GM23338 (cell line): Measurements from ENCODE around the gene SERPINB6. TPM values are rescaled to one million over a fixed set of nuclear protein-coding genes. Genes with fewer than 3 reads are reported as not detected.

Experiments
- ATAC-seq: fragments of 200-7000 bp; cut with Tn5 transposase; 3 replicates; pipeline ENCODE4 v1.9.1; 2020
- DNase-seq: peaks from one replicate; pipeline ENCODE4 v3.0.0-alpha.2; 2015; ENCODE audit warnings: low spot score
- H2AFZ ChIP-seq: fragments of 200-600 bp; sonication (generic); 2 replicates; pipeline ENCODE4 v1.8.0; 2016; ENCODE audit warnings: antibody characterized with exemption, mild to moderate bottlenecking, moderate library complexity
- H3F3A ChIP-seq: fragments of 200-600 bp; sonication (generic); replicated peaks from 2 replicates; pipeline ENCODE4 v1.8.0; 2017; ENCODE audit warnings: antibody characterized with exemption, mixed run types, low read depth
- H3K27ac ChIP-seq: fragments of 200-600 bp; sonication (generic); 2 replicates; pipeline ENCODE4 v1.6.1; 2016; ENCODE audit warnings: low read depth
- H3K27me3 ChIP-seq: fragments of 200-600 bp; sonication (generic); 2 replicates; pipeline ENCODE4 v1.8.0; 2016; ENCODE audit warnings: mild to moderate bottlenecking, mixed run types, moderate library complexity; ENCODE audit not compliant: insufficient read depth
- H3K36me3 ChIP-seq: fragments of 200-600 bp; sonication (generic); 2 replicates; pipeline ENCODE4 v1.8.0; 2016; ENCODE audit warnings: mild to moderate bottlenecking; ENCODE audit not compliant: insufficient read depth
- H3K4me1 ChIP-seq: fragments of 200-600 bp; sonication (generic); 2 replicates; pipeline ENCODE4 v1.8.0; 2016; ENCODE audit warnings: mild to moderate bottlenecking, moderate library complexity; ENCODE audit not compliant: insufficient read depth
- H3K4me2 ChIP-seq: fragments of 200-600 bp; sonication (generic); 2 replicates; pipeline ENCODE4 v1.7.1; 2017; ENCODE audit warnings: mixed run types
- H3K4me3 ChIP-seq: fragments of 200-600 bp; sonication (generic); 2 replicates; pipeline ENCODE4 v1.6.1; 2016; ENCODE audit warnings: mixed run types
- H3K79me2 ChIP-seq: fragments of 200-600 bp; sonication (generic); replicated peaks from 2 replicates; pipeline ENCODE4 v1.8.0; 2017; ENCODE audit warnings: mild to moderate bottlenecking; ENCODE audit not compliant: insufficient read depth
- H3K9me2 ChIP-seq: fragments of 200-600 bp; sonication (generic); 2 replicates; pipeline ENCODE4 v1.8.0; 2017; ENCODE audit not compliant: insufficient read depth
- H4K20me1 ChIP-seq: fragments of 200-600 bp; sonication (generic); replicated peaks from 2 replicates; pipeline ENCODE4 v1.8.0; 2017; ENCODE audit warnings: mild to moderate bottlenecking; ENCODE audit not compliant: insufficient read depth
- H3K27ac Mint-ChIP-seq: 2 replicates; pipeline ENCODE4 v1.8.0; 2020; ENCODE audit warnings: inconsistent platforms, mild to moderate bottlenecking, moderate library complexity, mixed read lengths
- H3K27me3 Mint-ChIP-seq: 3 replicates; pipeline ENCODE4 v1.8.0; 2022; ENCODE audit warnings: low read depth, mild to moderate bottlenecking, moderate library complexity, mixed read lengths, inconsistent platforms; ENCODE audit not compliant: insufficient read depth, poor library complexity
- H3K36me3 Mint-ChIP-seq: 3 replicates; pipeline ENCODE4 v1.8.0; 2021; ENCODE audit warnings: low read depth, mild to moderate bottlenecking, inconsistent platforms, moderate library complexity, mixed read lengths
- H3K4me1 Mint-ChIP-seq: 3 replicates; pipeline ENCODE4 v1.8.0; 2020; ENCODE audit warnings: mild to moderate bottlenecking, inconsistent platforms, mixed read lengths
- H3K4me3 Mint-ChIP-seq: 3 replicates; pipeline ENCODE4 v1.8.0; 2021; ENCODE audit warnings: moderate library complexity, mild to moderate bottlenecking, inconsistent platforms, mixed read lengths
- H3K9me3 Mint-ChIP-seq: 3 replicates; pipeline ENCODE4 v1.8.0; 2020; ENCODE audit warnings: moderate library complexity, mild to moderate bottlenecking, inconsistent platforms, mixed read lengths
- CTCF ChIP-seq, 2 experiments: fragments of 200-600 bp in 1 of 2; sonication (generic) in 1 of 2; conservative IDR thresholded peaks; 2 replicates each; pipeline versions ENCODE4 v1.5.1 to v1.6.1; 2016 to 2017; ENCODE audit warnings: antibody characterized with exemption in 2 of 2, low read depth in 2 of 2, mild to moderate bottlenecking in 2 of 2, moderate library complexity in 1 of 2
- JUNB ChIP-seq: IDR thresholded peaks from one replicate; pipeline ENCODE4 v1.6.1; 2016; ENCODE audit warnings: antibody characterized with exemption; ENCODE audit not compliant: unreplicated experiment
- NANOG ChIP-seq: IDR thresholded peaks from 2 replicates; pipeline ENCODE4 v1.6.1; 2016; ENCODE audit warnings: antibody characterized with exemption, borderline replicate concordance
- POLR2AphosphoS5 ChIP-seq: IDR thresholded peaks from 2 replicates; pipeline ENCODE4 v1.6.1; 2016; ENCODE audit warnings: antibody characterized with exemption, low read depth
- REST ChIP-seq: IDR thresholded peaks from one replicate; pipeline ENCODE4 v1.6.1; 2018; ENCODE audit warnings: antibody characterized with exemption; ENCODE audit not compliant: unreplicated experiment
- ZNF331 ChIP-seq: fragments of 250-450 bp; sonication (Bioruptor Pico); IDR thresholded peaks from 2 replicates; pipeline ENCODE4 v1.5.0; 2020; ENCODE audit warnings: low read depth, mild to moderate bottlenecking, moderate library complexity
- polyA plus RNA-seq: library from polyadenylated mRNA; unstranded; fragments of >200 nt; fragmentation: Nextera tagmentation; extraction: Ambion mirVana; gene quantifications from 2 replicates; pipeline ENCODE4 v1.2.1, GENCODE V29; 2016
- total RNA-seq: library from RNA; depleted of rRNA; stranded (reverse); fragments of >200 nt; shearing (Covaris generic); gene quantifications from 2 replicates; pipeline ENCODE4 v1.2.3, GENCODE V29; 2014

The SERPINB6 gene
- total and polyA plus RNA-seq, 2 experiments from 2014 or later, result 25.9 to 38.5 TPM

DNA sequence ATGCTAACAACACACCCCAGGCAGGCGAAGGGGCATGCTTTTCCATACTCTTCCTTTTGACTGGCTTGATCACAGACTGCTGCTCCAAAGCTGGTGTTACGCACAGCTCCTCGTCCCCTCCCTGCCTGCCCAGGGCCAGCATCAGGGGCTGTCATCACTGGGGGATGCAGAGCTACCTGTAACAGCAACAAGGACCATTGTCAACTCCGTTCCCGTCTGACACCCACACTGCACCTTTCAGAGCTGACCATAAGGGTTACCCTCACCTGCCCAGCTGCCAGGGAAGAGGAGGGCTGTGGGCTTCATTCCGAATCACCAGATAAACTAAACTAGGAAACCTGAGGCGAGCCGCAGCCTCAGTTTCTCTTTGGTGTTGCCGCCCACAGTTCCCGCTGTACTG, 43.8 kb upstream of the SERPINB6 start:
- Mint-ChIP-seq H3K27ac (no peak overlapping the region), H3K36me3 (peaks cover 95% of the 10 kb centered on the region)
- ATAC-seq, result no peak

More for the DNA sequence above, 43.8 kb upstream of the SERPINB6 start:
- no peak for TF ChIP-seq JUNB
- no peak for TF ChIP-seq CTCF (conservative IDR thresholded peaks at IDR 0.05; ENCODE audit: low read depth in 2 of 2)
- TF ChIP-seq NANOG, result no peak
- TF ChIP-seq ZNF331 (CRISPR knock-in tag), result no peak
- no peak for TF ChIP-seq REST
- TF ChIP-seq POLR2AphosphoS5, result 0 out of 2 replicates have a peak, but pooled peaks have one; percentile 11
- no peak for DNase-seq
- H3K4me2 ChIP-seq, result no peak overlapping the region
- peaks cover 14% of the 10 kb centered on the region; the same call in 1 of the 2 replicates for H3F3A ChIP-seq
- no peak overlapping the region for H3K4me3 ChIP-seq
- no peak overlapping the region for H3K4me3 Mint-ChIP-seq
- H3K9me2 ChIP-seq, result no peaks in the 10 kb centered on the region
- peaks cover 10% of the 10 kb centered on the region for H3K27me3 Mint-ChIP-seq
- H3K79me2 ChIP-seq, result no peaks in the 10 kb centered on the region
- H3K27ac ChIP-seq, result no peak overlapping the region
- H3K36me3 ChIP-seq, result peaks cover 60% of the 10 kb centered on the region
- 0 out of 2 replicates have a peak, but pooled peaks cover 4% of the 10 kb centered on the region for H4K20me1 ChIP-seq
- H2AFZ ChIP-seq, result no peak overlapping the region
- H3K4me1 ChIP-seq, result peaks cover 2% of the 10 kb centered on the region; the same call in 1 of the 2 replicates
- peaks cover 3% of the 10 kb centered on the region for H3K4me1 Mint-ChIP-seq
- H3K9me3 Mint-ChIP-seq, result peaks cover 28% of the 10 kb centered on the region
- no peaks in the 10 kb centered on the region for H3K27me3 ChIP-seq
